SK-N-SH (cell line): ENCODE results near the gene DNAH10. TPM values are rescaled to one million over a fixed set of nuclear protein-coding genes. Genes with fewer than 3 reads are reported as not detected.

Experiments used
- CTCF ChIA-PET: fragments of 300-600, 350-600 bp; formaldehyde crosslinking; extraction: SDS; loops from one replicate; lab custom pipeline; 2021; lab: Yijun Ruan, JAX
- POLR2A ChIA-PET: fragments of 350-600 bp; sonication (Branson Sonifier 250); formaldehyde crosslinking; extraction: SDS; loops from one replicate; lab custom pipeline; 2020; ENCODE audit warnings: antibody characterized with exemption, inconsistent platforms; lab: Yijun Ruan, JAX
- DNase-seq: peaks from one replicate; pipeline ENCODE4 v3.0.0; 2012
- H2AFZ ChIP-seq: fragments of 200-600 bp; sonication (generic); 2 replicates; pipeline ENCODE4 v1.8.1; 2016; ENCODE audit warnings: antibody characterized with exemption, mild to moderate bottlenecking, low read depth
- H3F3A ChIP-seq: fragments of 200-600 bp; sonication (generic); replicated peaks from 2 replicates; pipeline ENCODE3; 2016; ENCODE audit warnings: antibody characterized with exemption, mild to moderate bottlenecking; ENCODE audit not compliant: insufficient read depth
- H3K27ac ChIP-seq, 2 experiments: fragments of 200-500 bp in 1 of 2; fragments of 200-600 bp in 1 of 2; sonication (Bioruptor generic) in 1 of 2; sonication (generic), shearing (Covaris generic) in 1 of 2; 2 replicates each; pipeline versions ENCODE4 v1.5.1 to v1.6.1; 2014 to 2016; ENCODE audit warnings: low read depth in 2 of 2, inconsistent platforms in 1 of 2, low read length in 1 of 2, mild to moderate bottlenecking in 1 of 2, mixed read lengths in 1 of 2
- H3K27me3 ChIP-seq: fragments of 200-600 bp; sonication (generic), shearing (Covaris generic); 2 replicates; pipeline ENCODE4 v1.6.1; 2016; ENCODE audit warnings: mixed run types; ENCODE audit not compliant: insufficient read depth
- H3K36me3 ChIP-seq, 2 experiments: fragments of 200-500 bp in 1 of 2; fragments of 200-600 bp in 1 of 2; sonication (Bioruptor generic) in 1 of 2; sonication (generic) in 1 of 2; replicated peaks in 1 of 2; 2 replicates each; pipeline versions ENCODE3 to v1.5.1; 2014 to 2016; ENCODE audit warnings: low read length in 1 of 2, mild to moderate bottlenecking in 1 of 2; ENCODE audit not compliant: insufficient read depth in 2 of 2, control insufficient read depth in 1 of 2
- H3K4me1 ChIP-seq, 2 experiments: fragments of 200-500 bp in 1 of 2; fragments of 200-600 bp in 1 of 2; sonication (Bioruptor generic) in 1 of 2; sonication (generic), shearing (Covaris generic) in 1 of 2; 2 replicates each; pipeline versions ENCODE4 v1.5.1 to v1.6.1; 2014 to 2016; ENCODE audit warnings: low read depth in 1 of 2, low read length in 1 of 2, mixed run types in 1 of 2; ENCODE audit not compliant: insufficient read depth in 2 of 2, control insufficient read depth in 1 of 2
- H3K4me2 ChIP-seq: fragments of 200-600 bp; sonication (generic), shearing (Covaris generic); 2 replicates; pipeline ENCODE4 v1.6.1; 2017; ENCODE audit warnings: mixed run types
- H3K4me3 ChIP-seq, 2 experiments: fragments of 200-500 bp in 1 of 2; fragments of 200-600 bp in 1 of 2; sonication (Bioruptor generic) in 1 of 2; sonication (generic), shearing (Covaris generic) in 1 of 2; 2 replicates each; pipeline versions ENCODE4 v1.5.1 to v1.8.1; 2014 to 2016; ENCODE audit warnings: low read depth in 2 of 2, inconsistent platforms in 1 of 2, low read length in 1 of 2, mild to moderate bottlenecking in 1 of 2, mixed read lengths in 1 of 2, moderate library complexity in 1 of 2
- H3K79me2 ChIP-seq: fragments of 200-600 bp; sonication (generic); 2 replicates; pipeline ENCODE4 v1.8.1; 2017; ENCODE audit warnings: mild to moderate bottlenecking; ENCODE audit not compliant: insufficient read depth
- H3K9ac ChIP-seq: fragments of 200-600 bp; sonication (generic); 2 replicates; pipeline ENCODE4 v1.6.1; 2017; ENCODE audit warnings: mixed run types
- H3K9me2 ChIP-seq: fragments of 200-600 bp; sonication (generic); 2 replicates; pipeline ENCODE4 v1.6.1; 2017; ENCODE audit warnings: mixed run types
- H3K9me3 ChIP-seq: fragments of 200-600 bp; sonication (generic); 2 replicates; pipeline ENCODE4 v1.6.1; 2017; ENCODE audit warnings: mixed run types, mild to moderate bottlenecking, moderate library complexity
- H4K20me1 ChIP-seq: fragments of 200-600 bp; sonication (generic); 2 replicates; pipeline ENCODE4 v1.6.1; 2017; ENCODE audit warnings: mild to moderate bottlenecking, mixed run types; ENCODE audit not compliant: insufficient read depth
- ELF1 ChIP-seq: IDR thresholded peaks from 2 replicates; pipeline ENCODE4 v1.4.0; 2012
- FOSL2 ChIP-seq: IDR thresholded peaks from 2 replicates; pipeline ENCODE4 v1.4.0; 2012; ENCODE audit warnings: low read depth, mild to moderate bottlenecking, moderate library complexity, borderline replicate concordance
- FOXM1 ChIP-seq: IDR thresholded peaks from 2 replicates; pipeline ENCODE4 v1.4.0; 2012; ENCODE audit warnings: low read depth, mild to moderate bottlenecking
- GATA2 ChIP-seq: sonication (generic); formaldehyde crosslinking; IDR thresholded peaks from 2 replicates; pipeline ENCODE4 v1.5.0; 2020; ENCODE audit warnings: mild to moderate bottlenecking, missing genetic modification reagents
- JUND ChIP-seq: IDR thresholded peaks from 2 replicates; pipeline ENCODE4 v1.4.0; 2012
- NFIC ChIP-seq: IDR thresholded peaks from 2 replicates; pipeline ENCODE4 v1.4.0; 2012; ENCODE audit warnings: borderline replicate concordance
- RAD21 ChIP-seq: IDR thresholded peaks from 2 replicates; pipeline ENCODE4 v1.6.1; 2012; ENCODE audit warnings: mild to moderate bottlenecking, low read length
- RCOR1 ChIP-seq: fragments of 150-350 bp; IDR thresholded peaks from 2 replicates; pipeline ENCODE4 v1.6.1; 2017; ENCODE audit warnings: antibody characterized with exemption, low read length
- SMC3 ChIP-seq: IDR thresholded peaks from 2 replicates; pipeline ENCODE4 v1.6.1; 2012; ENCODE audit warnings: low read depth, low read length, improper control_type of control experiment
- WGBS: methylation state at CpG from one replicate; pipeline ENCODE4 v1.1.6; 2017; ENCODE audit warnings: low lambda C conversion rate; 5-methylcytosine and 5-hydroxymethylcytosine counted together
- polyA plus RNA-seq, 3 experiments: library from polyadenylated mRNA; depleted of rRNA; stranded (reverse); fragments of >200 nt; gene quantifications; 2 replicates each; pipeline ENCODE4 v1.2.3, GENCODE V29; 2012
- TF ChIP-seq, protein P1 (sequence below): fragments of 150-350 bp; IDR thresholded peaks from 2 replicates; pipeline ENCODE4 v1.6.1; 2016; ENCODE audit warnings: mild to moderate bottlenecking, low read depth, low read length
- TF ChIP-seq, protein P2 (sequence below): IDR thresholded peaks from 2 replicates; pipeline ENCODE4 v1.6.1; 2012; ENCODE audit warnings: mild to moderate bottlenecking, low read depth, low read length, moderate library complexity

The DNAH10 gene
- polyA plus RNA-seq, 1 of the 3 experiments (the other 2 are of a cell fraction) = 0.13 TPM

GRCh38 chr12:123941624-123942237 lies 179.6 kb downstream of the DNAH10 start:
- Histone ChIP-seq H3K9me2 (no peaks in the 10 kb centered on the region), H3K4me2 (no peak overlapping the region), H3K4me3 (no peak overlapping the region), H3K27me3 (no peaks in the 10 kb centered on the region), H3K36me3 (peaks cover 16 to 63% of the 10 kb centered on the region in 2 experiments), H3K9me3 (no peaks in the 10 kb centered on the region), H3F3A (no peaks in the 10 kb centered on the region), H3K4me1 (no peaks in the 10 kb centered on the region; a peak in 1 of 4 replicates), H3K79me2 (no peaks in the 10 kb centered on the region; the same call in 1 of the 2 replicates), H3K9ac (no peak overlapping the region)
- ChIA-PET POLR2A (no interaction called here), CTCF (interaction anchor here (0.6 to 1.5 kb wide), 2 partner anchors 44 to 1405 kb away, joined by 3 read pairs; no protein-coding TSS in a partner anchor)
- WGBS = 96% methylated on average over 12 of the region's 13 CpGs
- no peak for DNase-seq
- no peak for TF ChIP-seq JUND
- TF ChIP-seq NFIC = no peak
- no peak for TF ChIP-seq FOSL2
- TF ChIP-seq, protein P1, sequence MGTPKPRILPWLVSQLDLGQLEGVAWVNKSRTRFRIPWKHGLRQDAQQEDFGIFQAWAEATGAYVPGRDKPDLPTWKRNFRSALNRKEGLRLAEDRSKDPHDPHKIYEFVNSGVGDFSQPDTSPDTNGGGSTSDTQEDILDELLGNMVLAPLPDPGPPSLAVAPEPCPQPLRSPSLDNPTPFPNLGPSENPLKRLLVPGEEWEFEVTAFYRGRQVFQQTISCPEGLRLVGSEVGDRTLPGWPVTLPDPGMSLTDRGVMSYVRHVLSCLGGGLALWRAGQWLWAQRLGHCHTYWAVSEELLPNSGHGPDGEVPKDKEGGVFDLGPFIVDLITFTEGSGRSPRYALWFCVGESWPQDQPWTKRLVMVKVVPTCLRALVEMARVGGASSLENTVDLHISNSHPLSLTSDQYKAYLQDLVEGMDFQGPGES = no peak
- TF ChIP-seq, protein P2, sequence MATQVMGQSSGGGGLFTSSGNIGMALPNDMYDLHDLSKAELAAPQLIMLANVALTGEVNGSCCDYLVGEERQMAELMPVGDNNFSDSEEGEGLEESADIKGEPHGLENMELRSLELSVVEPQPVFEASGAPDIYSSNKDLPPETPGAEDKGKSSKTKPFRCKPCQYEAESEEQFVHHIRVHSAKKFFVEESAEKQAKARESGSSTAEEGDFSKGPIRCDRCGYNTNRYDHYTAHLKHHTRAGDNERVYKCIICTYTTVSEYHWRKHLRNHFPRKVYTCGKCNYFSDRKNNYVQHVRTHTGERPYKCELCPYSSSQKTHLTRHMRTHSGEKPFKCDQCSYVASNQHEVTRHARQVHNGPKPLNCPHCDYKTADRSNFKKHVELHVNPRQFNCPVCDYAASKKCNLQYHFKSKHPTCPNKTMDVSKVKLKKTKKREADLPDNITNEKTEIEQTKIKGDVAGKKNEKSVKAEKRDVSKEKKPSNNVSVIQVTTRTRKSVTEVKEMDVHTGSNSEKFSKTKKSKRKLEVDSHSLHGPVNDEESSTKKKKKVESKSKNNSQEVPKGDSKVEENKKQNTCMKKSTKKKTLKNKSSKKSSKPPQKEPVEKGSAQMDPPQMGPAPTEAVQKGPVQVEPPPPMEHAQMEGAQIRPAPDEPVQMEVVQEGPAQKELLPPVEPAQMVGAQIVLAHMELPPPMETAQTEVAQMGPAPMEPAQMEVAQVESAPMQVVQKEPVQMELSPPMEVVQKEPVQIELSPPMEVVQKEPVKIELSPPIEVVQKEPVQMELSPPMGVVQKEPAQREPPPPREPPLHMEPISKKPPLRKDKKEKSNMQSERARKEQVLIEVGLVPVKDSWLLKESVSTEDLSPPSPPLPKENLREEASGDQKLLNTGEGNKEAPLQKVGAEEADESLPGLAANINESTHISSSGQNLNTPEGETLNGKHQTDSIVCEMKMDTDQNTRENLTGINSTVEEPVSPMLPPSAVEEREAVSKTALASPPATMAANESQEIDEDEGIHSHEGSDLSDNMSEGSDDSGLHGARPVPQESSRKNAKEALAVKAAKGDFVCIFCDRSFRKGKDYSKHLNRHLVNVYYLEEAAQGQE = no peak
- no peak for TF ChIP-seq RCOR1
- TF ChIP-seq, all 33 proteins: peak for 0
- Histone ChIP-seq H2AFZ (no peak overlapping the region), H4K20me1 (no peaks in the 10 kb centered on the region), H3K27ac (peak overlapping the region in 1 of 2 experiments; percentile 25; a peak in 1 of 4 replicates)

GRCh38 chr12:123942238-123942653 lies 180.1 kb downstream of the DNAH10 start:
- no peaks in the 10 kb centered on the region; the same call in 1 of the 2 replicates for H3K79me2 ChIP-seq
- H3K4me2 ChIP-seq = no peak overlapping the region
- TF ChIP-seq RCOR1 (no peak), FOXM1 (no peak), RAD21 (no peak), SMC3 (no peak), GATA2 (no peak), ELF1 (no peak)
- TF ChIP-seq, protein P2 = no peak
- no peaks in the 10 kb centered on the region; a peak in 1 of 4 replicates for H3K4me1 ChIP-seq
- no peaks in the 10 kb centered on the region for H3F3A ChIP-seq
- POLR2A ChIA-PET = no interaction called here
- no peaks in the 10 kb centered on the region for H3K27me3 ChIP-seq
- DNase-seq = no peak
- no peak overlapping the region for H3K9ac ChIP-seq
- WGBS = 89% methylated on average over 10 of the region's 10 CpGs
- no peak overlapping the region for H3K4me3 ChIP-seq
- no peak overlapping the region for H2AFZ ChIP-seq
- H3K27ac ChIP-seq = peak overlapping the region in 1 of 2 experiments; percentile 35; a peak in 1 of 4 replicates
- no peaks in the 10 kb centered on the region for H3K9me3 ChIP-seq
- no peaks in the 10 kb centered on the region for H3K9me2 ChIP-seq
- CTCF ChIA-PET = interaction anchor here (0.6 to 1.5 kb wide), 2 partner anchors 43 to 1405 kb away, joined by 3 read pairs; no protein-coding TSS in a partner anchor
- H3K36me3 ChIP-seq = peaks cover 16 to 61% of the 10 kb centered on the region in 2 experiments
- H4K20me1 ChIP-seq = no peaks in the 10 kb centered on the region
